OCI-LY1 (cell line): ENCODE data around the gene AQP12A.

Experiments used
- H2AFZ ChIP-seq: fragments of 200-600 bp; sonication (generic), shearing (Covaris generic); 2 replicates; pipeline ENCODE4 v1.6.0; 2014; ENCODE audit warnings: antibody characterized with exemption, mild to moderate bottlenecking, low read length
- H3F3A ChIP-seq: fragments of 200-600 bp; sonication (generic), shearing (Covaris generic); 2 replicates; pipeline ENCODE4 v1.6.0; 2014; ENCODE audit warnings: mild to moderate bottlenecking, antibody characterized with exemption, low read length, moderate library complexity; ENCODE audit not compliant: insufficient read depth
- H3K27ac ChIP-seq: fragments of 200-600 bp; sonication (generic); 2 replicates; pipeline ENCODE4 v1.5.1; 2014; ENCODE audit warnings: low read length, mixed run types, mild to moderate bottlenecking, low read depth; ENCODE audit not compliant: poor library complexity, severe bottlenecking
- H3K27me3 ChIP-seq: fragments of 200-600 bp; sonication (generic); 2 replicates; pipeline ENCODE4 v1.6.0; 2014; ENCODE audit warnings: antibody characterized with exemption, mild to moderate bottlenecking, low read length, moderate library complexity; ENCODE audit not compliant: insufficient read depth
- H3K36me3 ChIP-seq: fragments of 200-600 bp; sonication (generic); 2 replicates; pipeline ENCODE4 v1.6.1; 2014; ENCODE audit warnings: mild to moderate bottlenecking, antibody characterized with exemption, low read length, moderate library complexity, mixed read lengths; ENCODE audit not compliant: insufficient read depth
- H3K4me1 ChIP-seq: fragments of 200-600 bp; sonication (generic); 2 replicates; pipeline ENCODE4 v1.5.1; 2014; ENCODE audit warnings: mild to moderate bottlenecking, low read length, moderate library complexity; ENCODE audit not compliant: insufficient read depth, severe bottlenecking
- H3K4me2 ChIP-seq: fragments of 200-600 bp; sonication (generic), shearing (Covaris generic); 2 replicates; pipeline ENCODE4 v1.6.1; 2014; ENCODE audit warnings: low read length
- H3K4me3 ChIP-seq: fragments of 200-600 bp; sonication (generic); 2 replicates; pipeline ENCODE4 v1.5.1; 2014; ENCODE audit warnings: low read length, low read depth, mild to moderate bottlenecking, mixed read lengths; ENCODE audit not compliant: poor library complexity, severe bottlenecking
- H3K79me2 ChIP-seq: fragments of 200-600 bp; shearing (Covaris generic); 2 replicates; pipeline ENCODE4 v1.6.1; 2016; ENCODE audit warnings: mixed run types, low read length, mixed read lengths; ENCODE audit not compliant: insufficient read depth
- H3K9ac ChIP-seq: fragments of 200-600 bp; sonication (generic), shearing (Covaris generic); 2 replicates; pipeline ENCODE4 v1.6.1; 2014; ENCODE audit warnings: mild to moderate bottlenecking, low read length, mixed read lengths
- H3K9me2 ChIP-seq: fragments of 200-600 bp; sonication (generic), shearing (Covaris generic); 2 replicates; pipeline ENCODE4 v1.6.1; 2014; ENCODE audit warnings: low read depth, mild to moderate bottlenecking, low read length, mixed read lengths
- H3K9me3 ChIP-seq: fragments of 200-600 bp; shearing (Covaris generic); 2 replicates; pipeline ENCODE4 v1.6.1; 2014; ENCODE audit warnings: low read length, mixed read lengths
- H4K20me1 ChIP-seq: fragments of 200-600 bp; sonication (generic), shearing (Covaris generic); 2 replicates; pipeline ENCODE4 v1.6.0; 2016; ENCODE audit warnings: mild to moderate bottlenecking, low read length; ENCODE audit not compliant: insufficient read depth
- EZH2 ChIP-seq: fragments of 200-600 bp; sonication (generic), shearing (Covaris generic); IDR thresholded peaks from 2 replicates; pipeline ENCODE4 v1.8.0; 2017; ENCODE audit warnings: borderline replicate concordance, mixed run types, mild to moderate bottlenecking, antibody characterized with exemption, low read length, moderate library complexity, mixed read lengths
- TF ChIP-seq, protein P1 (sequence below): fragments of 200-600 bp; sonication (generic), shearing (Covaris generic); IDR thresholded peaks from 2 replicates; pipeline ENCODE4 v1.5.1; 2017; ENCODE audit warnings: mild to moderate bottlenecking, antibody characterized with exemption, low read length, moderate library complexity, mixed read lengths

The AQP12A gene

DNA sequence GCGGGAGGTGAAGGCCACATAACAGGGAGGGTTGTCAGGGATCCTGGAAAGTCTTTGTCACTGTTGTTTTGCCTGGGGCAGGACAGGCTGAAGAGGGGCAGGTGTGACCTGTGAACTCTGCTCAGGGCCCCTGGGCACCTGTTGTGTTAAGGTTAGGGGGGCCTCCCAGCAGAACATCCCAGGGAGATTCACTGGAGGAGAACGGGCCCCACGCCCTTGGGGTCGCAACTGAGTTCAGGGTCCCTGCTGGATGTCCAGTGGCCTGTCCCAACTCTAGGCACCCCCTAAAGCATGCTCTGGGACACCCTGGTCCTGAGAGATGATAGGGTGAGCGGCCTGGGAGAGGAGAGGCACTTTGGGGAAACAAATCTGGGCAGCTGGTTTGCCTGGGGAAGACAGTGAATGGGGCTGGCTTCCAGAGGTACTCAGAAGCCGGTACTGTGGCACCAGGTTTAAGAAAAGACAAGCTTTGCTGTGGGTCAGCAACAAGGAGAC is 43.5 kb upstream of the AQP12A start:
- H3K4me1 ChIP-seq = no peaks in the 10 kb centered on the region
- H3K9me3 ChIP-seq = no peaks in the 10 kb centered on the region
- no peak overlapping the region for H3K4me3 ChIP-seq
- H4K20me1 ChIP-seq = no peaks in the 10 kb centered on the region
- H3K36me3 ChIP-seq = no peaks in the 10 kb centered on the region
- H2AFZ ChIP-seq = no peak overlapping the region
- no peaks in the 10 kb centered on the region for H3K79me2 ChIP-seq
- no peaks in the 10 kb centered on the region for H3K27me3 ChIP-seq
- no peak for TF ChIP-seq EZH2
- H3K9ac ChIP-seq = no peak overlapping the region
- H3K4me2 ChIP-seq = no peak overlapping the region
- H3K9me2 ChIP-seq = no peaks in the 10 kb centered on the region
- no peak overlapping the region for H3K27ac ChIP-seq
- no peaks in the 10 kb centered on the region for H3F3A ChIP-seq

DNA sequence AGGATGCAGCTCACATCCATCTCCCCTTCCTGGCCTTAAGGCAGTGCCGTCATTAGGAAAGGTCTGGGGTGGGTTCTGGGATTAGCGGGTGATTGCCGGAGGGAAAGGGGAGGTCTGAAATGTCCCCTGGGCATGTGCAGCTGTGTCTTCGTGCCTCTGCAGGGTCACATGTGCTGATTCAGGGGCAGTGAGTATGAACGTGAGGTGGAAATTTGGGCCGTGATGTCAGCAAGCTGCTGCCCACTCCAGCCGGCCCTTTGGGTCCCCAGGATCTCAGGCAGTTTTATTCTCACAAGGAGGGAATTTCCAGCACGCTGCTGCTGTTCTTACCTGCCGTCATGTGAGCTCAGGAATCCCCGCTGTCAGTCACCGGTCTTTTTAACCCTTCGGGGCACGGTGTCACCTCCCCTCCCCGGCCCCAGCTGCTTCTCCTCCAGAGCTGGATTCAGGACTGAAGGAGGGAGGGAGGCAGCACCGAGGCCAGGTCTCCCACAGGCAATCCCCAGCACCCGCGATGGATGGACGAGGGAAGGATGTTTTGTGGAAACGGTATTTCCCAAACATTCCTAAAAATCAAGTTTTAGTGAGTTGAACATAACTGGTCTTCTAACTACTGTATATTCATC is 42.9 kb upstream of the AQP12A start:
- Histone ChIP-seq H3K9ac (no peak overlapping the region), H3K9me2 (no peaks in the 10 kb centered on the region), H3K27ac (no peak overlapping the region), H3K27me3 (no peaks in the 10 kb centered on the region), H3K4me1 (no peaks in the 10 kb centered on the region), H3F3A (no peaks in the 10 kb centered on the region), H4K20me1 (no peaks in the 10 kb centered on the region), H3K79me2 (no peaks in the 10 kb centered on the region), H3K4me2 (no peak overlapping the region), H3K4me3 (no peak overlapping the region), H3K9me3 (no peaks in the 10 kb centered on the region), H3K36me3 (no peaks in the 10 kb centered on the region), H2AFZ (no peak overlapping the region)
- TF ChIP-seq, protein P1, sequence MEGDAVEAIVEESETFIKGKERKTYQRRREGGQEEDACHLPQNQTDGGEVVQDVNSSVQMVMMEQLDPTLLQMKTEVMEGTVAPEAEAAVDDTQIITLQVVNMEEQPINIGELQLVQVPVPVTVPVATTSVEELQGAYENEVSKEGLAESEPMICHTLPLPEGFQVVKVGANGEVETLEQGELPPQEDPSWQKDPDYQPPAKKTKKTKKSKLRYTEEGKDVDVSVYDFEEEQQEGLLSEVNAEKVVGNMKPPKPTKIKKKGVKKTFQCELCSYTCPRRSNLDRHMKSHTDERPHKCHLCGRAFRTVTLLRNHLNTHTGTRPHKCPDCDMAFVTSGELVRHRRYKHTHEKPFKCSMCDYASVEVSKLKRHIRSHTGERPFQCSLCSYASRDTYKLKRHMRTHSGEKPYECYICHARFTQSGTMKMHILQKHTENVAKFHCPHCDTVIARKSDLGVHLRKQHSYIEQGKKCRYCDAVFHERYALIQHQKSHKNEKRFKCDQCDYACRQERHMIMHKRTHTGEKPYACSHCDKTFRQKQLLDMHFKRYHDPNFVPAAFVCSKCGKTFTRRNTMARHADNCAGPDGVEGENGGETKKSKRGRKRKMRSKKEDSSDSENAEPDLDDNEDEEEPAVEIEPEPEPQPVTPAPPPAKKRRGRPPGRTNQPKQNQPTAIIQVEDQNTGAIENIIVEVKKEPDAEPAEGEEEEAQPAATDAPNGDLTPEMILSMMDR = no peak
- no peak for TF ChIP-seq EZH2

DNA sequence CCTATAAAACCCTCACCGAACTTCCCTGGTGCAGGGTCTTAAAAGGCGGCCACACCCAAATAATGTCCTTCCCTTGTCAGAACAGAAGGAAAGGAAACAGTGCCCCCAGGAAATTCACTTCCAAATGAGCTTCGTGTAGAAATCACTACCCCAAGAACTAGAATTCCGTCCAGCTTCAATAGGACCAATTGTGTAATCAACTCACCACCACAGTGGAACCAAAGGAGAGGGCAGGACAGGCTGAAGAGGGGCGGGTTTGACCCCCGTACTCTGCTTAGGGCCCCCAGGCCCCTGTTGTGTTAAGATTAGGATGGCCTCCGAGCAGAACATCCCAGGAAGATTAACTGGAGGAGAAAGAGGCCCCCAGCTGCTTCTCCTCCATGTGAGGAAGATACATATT is 42.3 kb upstream of the AQP12A start:
- Histone ChIP-seq H3K27me3 (no peaks in the 10 kb centered on the region), H3K4me1 (no peaks in the 10 kb centered on the region), H3K9ac (no peak overlapping the region), H3K4me2 (no peak overlapping the region), H3K9me3 (no peaks in the 10 kb centered on the region), H2AFZ (no peak overlapping the region), H4K20me1 (no peaks in the 10 kb centered on the region), H3K27ac (no peak overlapping the region), H3K4me3 (no peak overlapping the region), H3K9me2 (no peaks in the 10 kb centered on the region), H3K79me2 (no peaks in the 10 kb centered on the region), H3F3A (no peaks in the 10 kb centered on the region), H3K36me3 (no peaks in the 10 kb centered on the region)
- TF ChIP-seq EZH2 = no peak
- TF ChIP-seq, protein P1 = no peak
